ENCODE results near the gene SLC41A2.

DNA sequence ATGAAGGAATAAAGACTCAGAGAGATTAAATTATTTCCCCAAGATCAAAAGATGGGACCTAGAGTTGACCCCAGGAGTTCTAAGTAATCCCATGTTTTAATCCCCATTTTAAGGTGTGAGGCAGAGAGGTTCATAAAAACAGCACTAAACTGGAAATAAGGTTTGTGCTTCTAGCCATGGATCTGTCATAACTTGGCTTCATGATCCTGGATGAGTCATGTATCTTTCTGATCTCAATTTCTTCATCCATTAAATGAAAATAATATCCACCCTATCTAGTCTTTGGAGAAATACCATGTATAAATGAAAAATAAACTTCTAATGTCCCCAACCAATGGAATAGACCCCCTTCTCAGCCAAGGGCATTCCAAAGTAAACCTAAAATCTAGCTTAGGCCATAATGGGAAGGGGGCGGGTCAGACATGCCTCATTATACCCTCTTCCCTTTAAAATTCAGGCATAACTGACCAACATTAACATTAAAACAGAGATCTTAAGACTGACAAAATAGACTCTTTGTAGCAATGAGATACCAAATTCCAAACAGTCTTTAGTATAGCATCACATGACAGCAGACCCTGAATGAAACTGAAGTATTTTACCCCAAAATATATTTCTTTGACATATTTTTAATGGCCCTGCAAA is 47.8 kb downstream of the SLC41A2 start:
- TF ChIP-seq, protein P1, sequence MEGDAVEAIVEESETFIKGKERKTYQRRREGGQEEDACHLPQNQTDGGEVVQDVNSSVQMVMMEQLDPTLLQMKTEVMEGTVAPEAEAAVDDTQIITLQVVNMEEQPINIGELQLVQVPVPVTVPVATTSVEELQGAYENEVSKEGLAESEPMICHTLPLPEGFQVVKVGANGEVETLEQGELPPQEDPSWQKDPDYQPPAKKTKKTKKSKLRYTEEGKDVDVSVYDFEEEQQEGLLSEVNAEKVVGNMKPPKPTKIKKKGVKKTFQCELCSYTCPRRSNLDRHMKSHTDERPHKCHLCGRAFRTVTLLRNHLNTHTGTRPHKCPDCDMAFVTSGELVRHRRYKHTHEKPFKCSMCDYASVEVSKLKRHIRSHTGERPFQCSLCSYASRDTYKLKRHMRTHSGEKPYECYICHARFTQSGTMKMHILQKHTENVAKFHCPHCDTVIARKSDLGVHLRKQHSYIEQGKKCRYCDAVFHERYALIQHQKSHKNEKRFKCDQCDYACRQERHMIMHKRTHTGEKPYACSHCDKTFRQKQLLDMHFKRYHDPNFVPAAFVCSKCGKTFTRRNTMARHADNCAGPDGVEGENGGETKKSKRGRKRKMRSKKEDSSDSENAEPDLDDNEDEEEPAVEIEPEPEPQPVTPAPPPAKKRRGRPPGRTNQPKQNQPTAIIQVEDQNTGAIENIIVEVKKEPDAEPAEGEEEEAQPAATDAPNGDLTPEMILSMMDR (IDR thresholded peaks at IDR 0.05; ENCODE audit: insufficient read depth, low read length, poor library complexity, severe bottlenecking), result no peak
- TF ChIP-seq EZH2phosphoT487 (conservative IDR thresholded peaks at IDR 0.05; ENCODE audit: low read length), result no peak

Measured in SU-DHL-6 (cell line).